Measurements from ENCODE around the gene MAB21L4.

DNA sequence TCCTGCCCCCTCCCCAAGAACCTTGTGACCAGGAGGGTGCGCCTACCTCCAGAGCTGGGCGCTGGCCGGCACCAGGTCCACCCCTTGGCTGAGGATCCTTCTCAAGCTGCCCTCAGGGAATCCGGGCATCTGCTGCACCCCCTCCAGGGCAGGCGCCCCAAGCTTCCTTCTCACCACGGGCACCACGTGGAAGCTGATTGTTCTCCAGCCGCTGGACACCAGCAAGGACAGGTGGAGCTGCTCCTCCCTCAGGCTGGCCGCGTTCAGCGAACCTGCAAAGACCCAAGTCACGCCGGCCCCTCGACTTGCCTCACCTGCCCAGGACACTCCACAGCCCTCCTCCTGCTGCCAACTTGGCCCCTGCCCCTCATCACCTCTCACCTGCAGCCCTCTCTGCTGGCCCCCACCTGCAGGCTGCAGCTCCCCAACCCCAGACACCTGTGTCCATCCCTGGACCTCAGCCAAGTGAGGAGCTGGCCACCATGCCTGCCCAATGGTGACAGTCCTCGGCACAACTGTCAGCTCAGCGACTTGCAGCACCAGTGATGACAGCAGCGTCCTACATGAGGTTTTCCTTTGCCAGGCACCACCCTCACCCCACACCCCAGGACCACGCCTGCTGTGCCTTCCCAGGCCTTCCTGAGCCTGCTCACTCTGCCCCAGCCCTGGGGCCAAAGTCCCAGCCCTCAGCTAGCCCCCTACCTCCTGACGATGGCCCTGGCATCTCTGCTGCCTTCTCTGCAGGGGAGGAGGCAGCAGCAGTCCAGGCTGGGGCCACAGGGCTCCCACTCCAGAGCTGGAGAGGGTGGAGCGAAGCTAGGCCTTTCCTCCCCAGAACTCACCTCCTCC is 4.2 kb downstream of the MAB21L4 start:
- no peak for TF ChIP-seq POLR2A (IDR thresholded peaks at IDR 0.05; ENCODE audit: low read depth, low read length)
- no peak for TF ChIP-seq POLR2AphosphoS5 (IDR thresholded peaks at IDR 0.05; ENCODE audit: low read depth, low read length)
